Measurements from ENCODE around the gene FAM50B. TPM values are rescaled to one million over a fixed set of nuclear protein-coding genes. Genes with fewer than 3 reads are reported as not detected.

Gene FAM50B
- total RNA-seq, 6 donors from 2014 or later: 11.7 to 23.3 (median 15.4) TPM

DNA sequence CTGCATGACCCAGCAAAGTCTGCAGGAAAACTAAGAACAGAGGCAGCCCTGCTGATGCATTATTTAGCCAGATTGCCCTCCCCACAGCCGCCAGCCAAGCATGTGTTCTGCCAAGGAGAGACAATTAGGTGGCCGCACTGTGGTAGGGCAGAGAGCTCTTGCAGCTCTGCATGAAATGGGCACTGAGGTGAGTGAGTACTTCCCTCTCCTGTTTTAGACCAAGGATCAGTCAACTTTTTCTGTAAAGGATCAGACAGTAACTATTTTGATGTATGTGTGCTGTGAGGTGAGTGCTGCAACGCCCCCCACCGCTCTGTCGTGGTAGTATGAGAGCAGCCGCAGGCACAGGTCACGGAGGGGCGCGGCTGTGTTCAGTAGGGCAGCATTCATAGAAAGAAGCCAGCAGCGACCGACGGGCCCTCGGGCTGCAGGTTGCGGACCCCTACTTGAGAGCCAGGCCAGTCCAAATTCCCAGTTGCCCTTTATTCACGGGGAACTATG is 23.8 kb upstream of the FAM50B start:
- Histone ChIP-seq H3K9me3 (no peaks in the 10 kb centered on the region), H3K27ac (peak overlapping the region; percentile 88 to 95 (median 90)), H3K36me3 (no peaks in the 10 kb centered on the region), H3K4me1 (peaks cover 33 to 47% (median 35%) of the 10 kb centered on the region in 4 donors), H3K4me3 (peak overlapping the region in 3 of 4 donors; percentile 7 to 23 (median 18)), H3K27me3 (no peaks in the 10 kb centered on the region)
- DNase-seq (peak; percentile 79 to 83), ATAC-seq (ENCODE audit: low FRiP score in 2 of 2) (peak; percentile 62 to 77)
- WGBS, 2 donors: 46 to 47% methylated on average over 15 of the region's 15 CpGs
- TF ChIP-seq CTCF (IDR thresholded peaks at IDR 0.05) (peak in 4 of 6 experiments; percentile 40 to 47 (median 42)), EP300 (IDR thresholded peaks at IDR 0.05) (no peak), POLR2A (IDR thresholded peaks at IDR 0.05) (no peak)

GRCh38 chr6:3825851-3826581 is 23.2 kb upstream of the FAM50B start:
- WGBS, 2 donors: 24 to 32% methylated on average over 15 of the region's 15 CpGs
- Histone ChIP-seq H3K36me3 (no peaks in the 10 kb centered on the region), H3K27me3 (no peaks in the 10 kb centered on the region), H3K9me3 (no peaks in the 10 kb centered on the region), H3K27ac (peak overlapping the region; percentile 88 to 95 (median 90)), H3K4me1 (peaks cover 33 to 47% (median 35%) of the 10 kb centered on the region in 4 donors), H3K4me3 (peak overlapping the region in 3 of 4 donors; percentile 7 to 23 (median 18))
- peak; percentile 94 to 95 for ATAC-seq (ENCODE audit: low FRiP score in 2 of 2)
- DNase-seq: peak; percentile 85 to 88
- TF ChIP-seq EP300 (IDR thresholded peaks at IDR 0.05): peak in 3 of 4 donors; percentile 12 to 88 (median 81)
- TF ChIP-seq POLR2A (IDR thresholded peaks at IDR 0.05): peak in 1 of 4 donors; percentile 20
- TF ChIP-seq POLR2AphosphoS5 (IDR thresholded peaks at IDR 0.05): peak; percentile 82 to 94
- no peak for TF ChIP-seq CTCF (IDR thresholded peaks at IDR 0.05)

DNA sequence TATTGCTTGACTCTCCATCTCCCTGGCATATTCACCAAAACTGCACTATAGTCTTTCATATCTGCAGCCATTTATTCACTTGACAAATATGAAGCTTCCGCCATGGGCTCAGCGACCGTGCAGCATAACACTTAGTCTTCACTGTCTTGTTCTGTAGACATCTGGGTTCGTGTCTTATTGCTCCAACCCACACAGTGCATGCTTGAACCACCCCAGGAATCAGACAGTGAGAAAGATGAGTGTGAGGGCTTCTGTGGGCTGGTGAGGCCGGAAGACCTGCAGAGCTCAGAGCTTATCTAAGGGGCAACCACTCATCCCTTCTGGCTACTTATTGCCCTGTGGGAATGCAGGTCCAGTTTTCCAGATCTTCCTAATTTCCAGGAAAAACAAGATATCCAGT is 19.9 kb upstream of the FAM50B start:
- Histone ChIP-seq H3K27ac (no peak overlapping the region), H3K4me3 (no peak overlapping the region), H3K36me3 (no peaks in the 10 kb centered on the region), H3K4me1 (peaks cover 25 to 38% (median 30%) of the 10 kb centered on the region in 4 donors), H3K9me3 (no peaks in the 10 kb centered on the region), H3K27me3 (no peaks in the 10 kb centered on the region)
- DNase-seq (no peak), ATAC-seq (ENCODE audit: low FRiP score in 2 of 2) (no peak)
- 90 to 98% methylated on average over 5 of the region's 5 CpGs for WGBS, 2 donors
- TF ChIP-seq POLR2A (IDR thresholded peaks at IDR 0.05) (no peak), CTCF (IDR thresholded peaks at IDR 0.05) (no peak), POLR2AphosphoS5 (IDR thresholded peaks at IDR 0.05) (no peak), EP300 (IDR thresholded peaks at IDR 0.05) (no peak)

DNA sequence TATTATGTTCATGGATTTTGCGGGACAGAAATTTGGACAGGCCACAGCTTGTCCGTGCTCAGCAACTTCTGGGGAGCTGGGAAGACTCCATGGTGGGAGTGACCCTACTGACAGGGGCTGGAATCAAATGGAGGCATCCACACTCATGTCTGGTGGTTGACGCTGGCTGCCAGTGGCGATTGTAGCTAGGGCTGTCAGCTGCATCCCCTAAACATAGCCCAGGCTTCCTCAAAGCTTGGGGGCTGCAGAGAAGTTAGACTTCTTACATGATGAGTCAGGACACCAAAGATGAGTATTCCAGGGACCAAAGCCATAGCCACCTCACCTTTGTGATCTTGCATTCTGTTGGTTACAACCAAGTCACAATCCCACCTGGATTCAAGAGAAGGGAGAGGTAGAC is 18.4 kb upstream of the FAM50B start:
- no peak overlapping the region for H3K4me3 ChIP-seq
- DNase-seq (no peak), ATAC-seq (ENCODE audit: low FRiP score in 2 of 2) (no peak)
- H3K4me1 ChIP-seq: peaks cover 12 to 23% (median 15%) of the 10 kb centered on the region in 4 donors
- TF ChIP-seq POLR2A (IDR thresholded peaks at IDR 0.05) (no peak), EP300 (IDR thresholded peaks at IDR 0.05) (no peak), POLR2AphosphoS5 (IDR thresholded peaks at IDR 0.05) (no peak), CTCF (IDR thresholded peaks at IDR 0.05) (no peak)
- WGBS, 2 donors: 92 to 97% methylated on average over 3 to 4 of the region's 4 CpGs
- no peaks in the 10 kb centered on the region for H3K27me3 ChIP-seq
- H3K9me3 ChIP-seq: no peaks in the 10 kb centered on the region
- H3K27ac ChIP-seq: no peak overlapping the region
- H3K36me3 ChIP-seq: no peaks in the 10 kb centered on the region
